OCI-LY1 (cell line): ENCODE results near the gene MICALL2.

Source experiments
- H2AFZ ChIP-seq: fragments of 200-600 bp; sonication (generic), shearing (Covaris generic); 2 replicates; pipeline ENCODE4 v1.6.0; 2014; ENCODE audit warnings: antibody characterized with exemption, mild to moderate bottlenecking, low read length
- H3F3A ChIP-seq: fragments of 200-600 bp; sonication (generic), shearing (Covaris generic); 2 replicates; pipeline ENCODE4 v1.6.0; 2014; ENCODE audit warnings: mild to moderate bottlenecking, antibody characterized with exemption, low read length, moderate library complexity; ENCODE audit not compliant: insufficient read depth
- H3K27ac ChIP-seq: fragments of 200-600 bp; sonication (generic); 2 replicates; pipeline ENCODE4 v1.5.1; 2014; ENCODE audit warnings: low read length, mixed run types, mild to moderate bottlenecking, low read depth; ENCODE audit not compliant: poor library complexity, severe bottlenecking
- H3K27me3 ChIP-seq: fragments of 200-600 bp; sonication (generic); 2 replicates; pipeline ENCODE4 v1.6.0; 2014; ENCODE audit warnings: antibody characterized with exemption, mild to moderate bottlenecking, low read length, moderate library complexity; ENCODE audit not compliant: insufficient read depth
- H3K36me3 ChIP-seq: fragments of 200-600 bp; sonication (generic); 2 replicates; pipeline ENCODE4 v1.6.1; 2014; ENCODE audit warnings: mild to moderate bottlenecking, antibody characterized with exemption, low read length, moderate library complexity, mixed read lengths; ENCODE audit not compliant: insufficient read depth
- H3K4me1 ChIP-seq: fragments of 200-600 bp; sonication (generic); 2 replicates; pipeline ENCODE4 v1.5.1; 2014; ENCODE audit warnings: mild to moderate bottlenecking, low read length, moderate library complexity; ENCODE audit not compliant: insufficient read depth, severe bottlenecking
- H3K4me2 ChIP-seq: fragments of 200-600 bp; sonication (generic), shearing (Covaris generic); 2 replicates; pipeline ENCODE4 v1.6.1; 2014; ENCODE audit warnings: low read length
- H3K4me3 ChIP-seq: fragments of 200-600 bp; sonication (generic); 2 replicates; pipeline ENCODE4 v1.5.1; 2014; ENCODE audit warnings: low read length, low read depth, mild to moderate bottlenecking, mixed read lengths; ENCODE audit not compliant: poor library complexity, severe bottlenecking
- H3K79me2 ChIP-seq: fragments of 200-600 bp; shearing (Covaris generic); 2 replicates; pipeline ENCODE4 v1.6.1; 2016; ENCODE audit warnings: mixed run types, low read length, mixed read lengths; ENCODE audit not compliant: insufficient read depth
- H3K9ac ChIP-seq: fragments of 200-600 bp; sonication (generic), shearing (Covaris generic); 2 replicates; pipeline ENCODE4 v1.6.1; 2014; ENCODE audit warnings: mild to moderate bottlenecking, low read length, mixed read lengths
- H3K9me2 ChIP-seq: fragments of 200-600 bp; sonication (generic), shearing (Covaris generic); 2 replicates; pipeline ENCODE4 v1.6.1; 2014; ENCODE audit warnings: low read depth, mild to moderate bottlenecking, low read length, mixed read lengths
- H3K9me3 ChIP-seq: fragments of 200-600 bp; shearing (Covaris generic); 2 replicates; pipeline ENCODE4 v1.6.1; 2014; ENCODE audit warnings: low read length, mixed read lengths
- H4K20me1 ChIP-seq: fragments of 200-600 bp; sonication (generic), shearing (Covaris generic); 2 replicates; pipeline ENCODE4 v1.6.0; 2016; ENCODE audit warnings: mild to moderate bottlenecking, low read length; ENCODE audit not compliant: insufficient read depth
- EZH2 ChIP-seq: fragments of 200-600 bp; sonication (generic), shearing (Covaris generic); IDR thresholded peaks from 2 replicates; pipeline ENCODE4 v1.8.0; 2017; ENCODE audit warnings: borderline replicate concordance, mixed run types, mild to moderate bottlenecking, antibody characterized with exemption, low read length, moderate library complexity, mixed read lengths
- TF ChIP-seq, protein P1 (sequence below): fragments of 200-600 bp; sonication (generic), shearing (Covaris generic); IDR thresholded peaks from 2 replicates; pipeline ENCODE4 v1.5.1; 2017; ENCODE audit warnings: mild to moderate bottlenecking, antibody characterized with exemption, low read length, moderate library complexity, mixed read lengths

The MICALL2 gene

DNA sequence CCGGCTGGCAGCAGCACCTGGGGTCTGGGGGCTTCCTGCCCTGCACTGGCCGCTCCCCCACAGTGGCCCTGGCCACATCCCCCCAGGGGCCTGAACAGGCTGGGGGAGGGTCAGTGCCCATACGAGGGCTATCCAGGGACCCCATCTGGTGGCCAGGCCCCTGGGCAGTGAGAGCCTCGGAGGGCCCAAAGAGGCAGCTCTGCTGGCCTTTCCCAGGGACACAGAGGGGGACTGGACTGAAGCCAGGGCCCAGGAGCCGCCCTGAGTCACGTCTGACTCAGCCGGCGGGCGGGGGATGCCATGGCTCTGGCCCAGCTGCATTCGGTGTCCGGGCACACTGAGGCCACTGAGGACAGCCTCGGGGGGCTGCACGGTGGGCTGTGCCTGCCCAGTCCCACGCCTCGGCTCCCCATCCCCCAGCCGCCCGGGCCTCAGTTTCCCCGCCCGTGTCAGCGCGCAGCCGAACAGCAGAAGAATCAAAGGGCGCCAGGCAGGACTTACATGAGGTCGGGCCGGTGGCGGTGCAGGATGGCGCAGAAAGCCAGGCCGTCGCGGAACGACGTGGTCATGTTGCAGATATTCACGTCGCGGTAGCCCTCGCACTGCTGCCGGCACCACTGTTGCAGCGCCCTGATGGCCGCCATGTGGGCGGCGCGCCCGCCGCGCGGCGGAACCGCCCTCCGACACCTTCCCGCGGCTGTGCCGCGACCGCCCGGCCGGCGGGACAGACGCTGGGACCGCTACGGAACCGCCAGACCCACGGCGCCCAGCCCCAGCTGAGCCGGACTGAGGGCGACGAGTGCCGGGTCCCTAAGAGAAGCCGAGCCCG lies at the start of gene MICALL2:
Gene MICALL2 (minus strand): TSS at position 788 of the 829 bp plus-strand sequence. CDS start 144 bp downstream, at position 644.
- no peak within 1 kb of the TSS for H2AFZ ChIP-seq
- no peaks in the 10 kb centered on the region for H3K79me2 ChIP-seq
- H3K9ac ChIP-seq = no peak within 1 kb of the TSS
- no peaks in the 10 kb centered on the region for H3F3A ChIP-seq
- no peak within 1 kb of the TSS for H3K4me3 ChIP-seq
- no peak within 1 kb of the TSS for H3K4me2 ChIP-seq
- no peak within 1 kb of the TSS for H3K27ac ChIP-seq
- no peaks in the 10 kb centered on the region for H3K36me3 ChIP-seq
- TF ChIP-seq, protein P1, sequence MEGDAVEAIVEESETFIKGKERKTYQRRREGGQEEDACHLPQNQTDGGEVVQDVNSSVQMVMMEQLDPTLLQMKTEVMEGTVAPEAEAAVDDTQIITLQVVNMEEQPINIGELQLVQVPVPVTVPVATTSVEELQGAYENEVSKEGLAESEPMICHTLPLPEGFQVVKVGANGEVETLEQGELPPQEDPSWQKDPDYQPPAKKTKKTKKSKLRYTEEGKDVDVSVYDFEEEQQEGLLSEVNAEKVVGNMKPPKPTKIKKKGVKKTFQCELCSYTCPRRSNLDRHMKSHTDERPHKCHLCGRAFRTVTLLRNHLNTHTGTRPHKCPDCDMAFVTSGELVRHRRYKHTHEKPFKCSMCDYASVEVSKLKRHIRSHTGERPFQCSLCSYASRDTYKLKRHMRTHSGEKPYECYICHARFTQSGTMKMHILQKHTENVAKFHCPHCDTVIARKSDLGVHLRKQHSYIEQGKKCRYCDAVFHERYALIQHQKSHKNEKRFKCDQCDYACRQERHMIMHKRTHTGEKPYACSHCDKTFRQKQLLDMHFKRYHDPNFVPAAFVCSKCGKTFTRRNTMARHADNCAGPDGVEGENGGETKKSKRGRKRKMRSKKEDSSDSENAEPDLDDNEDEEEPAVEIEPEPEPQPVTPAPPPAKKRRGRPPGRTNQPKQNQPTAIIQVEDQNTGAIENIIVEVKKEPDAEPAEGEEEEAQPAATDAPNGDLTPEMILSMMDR = no peak
- no peak for TF ChIP-seq EZH2
- no peaks in the 10 kb centered on the region for H3K4me1 ChIP-seq
- H3K9me3 ChIP-seq = no peaks in the 10 kb centered on the region
- no peaks in the 10 kb centered on the region for H3K9me2 ChIP-seq
- peaks cover 4% of the 10 kb centered on the region; the same call in 1 of the 2 replicates for H3K27me3 ChIP-seq
- no peaks in the 10 kb centered on the region for H4K20me1 ChIP-seq

DNA sequence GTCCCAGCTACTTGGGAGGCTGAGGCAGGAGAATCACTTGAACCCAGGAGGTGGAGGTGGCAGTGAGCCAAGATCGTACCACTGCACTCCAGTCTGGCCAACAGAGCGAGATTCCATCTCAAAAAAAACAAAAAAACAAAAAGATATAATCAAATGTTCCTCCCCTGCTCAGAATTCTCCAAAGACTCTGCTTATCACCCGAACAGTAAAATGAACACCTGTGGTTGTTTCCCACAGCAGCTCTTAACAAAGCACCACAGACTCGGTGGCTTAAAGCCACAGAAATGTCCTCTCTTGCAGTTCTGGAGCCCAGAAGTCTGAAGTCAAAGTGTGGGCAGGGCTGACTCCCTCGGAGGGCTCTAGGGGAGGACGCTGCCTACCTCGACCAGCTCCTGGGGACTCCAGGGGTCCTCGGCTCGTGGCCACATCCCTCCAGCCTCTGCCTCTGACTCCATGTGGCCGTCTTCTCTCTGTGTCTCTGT lies 49.0 kb upstream of the MICALL2 start:
- Histone ChIP-seq H3K27me3 (no peaks in the 10 kb centered on the region), H3K79me2 (0 out of 2 replicates have a peak, but pooled peaks cover 5% of the 10 kb centered on the region), H3F3A (peaks cover 9% of the 10 kb centered on the region), H3K9me2 (no peaks in the 10 kb centered on the region), H3K4me2 (no peak overlapping the region), H3K9ac (peak overlapping the region; percentile 3; the same call in 1 of the 2 replicates), H3K9me3 (no peaks in the 10 kb centered on the region), H3K36me3 (no peaks in the 10 kb centered on the region), H3K4me3 (no peak overlapping the region), H4K20me1 (no peaks in the 10 kb centered on the region), H2AFZ (no peak overlapping the region), H3K27ac (peak overlapping the region; percentile 96), H3K4me1 (peaks cover 72% of the 10 kb centered on the region)
- TF ChIP-seq, protein P1 = no peak
- TF ChIP-seq EZH2 = no peak

DNA sequence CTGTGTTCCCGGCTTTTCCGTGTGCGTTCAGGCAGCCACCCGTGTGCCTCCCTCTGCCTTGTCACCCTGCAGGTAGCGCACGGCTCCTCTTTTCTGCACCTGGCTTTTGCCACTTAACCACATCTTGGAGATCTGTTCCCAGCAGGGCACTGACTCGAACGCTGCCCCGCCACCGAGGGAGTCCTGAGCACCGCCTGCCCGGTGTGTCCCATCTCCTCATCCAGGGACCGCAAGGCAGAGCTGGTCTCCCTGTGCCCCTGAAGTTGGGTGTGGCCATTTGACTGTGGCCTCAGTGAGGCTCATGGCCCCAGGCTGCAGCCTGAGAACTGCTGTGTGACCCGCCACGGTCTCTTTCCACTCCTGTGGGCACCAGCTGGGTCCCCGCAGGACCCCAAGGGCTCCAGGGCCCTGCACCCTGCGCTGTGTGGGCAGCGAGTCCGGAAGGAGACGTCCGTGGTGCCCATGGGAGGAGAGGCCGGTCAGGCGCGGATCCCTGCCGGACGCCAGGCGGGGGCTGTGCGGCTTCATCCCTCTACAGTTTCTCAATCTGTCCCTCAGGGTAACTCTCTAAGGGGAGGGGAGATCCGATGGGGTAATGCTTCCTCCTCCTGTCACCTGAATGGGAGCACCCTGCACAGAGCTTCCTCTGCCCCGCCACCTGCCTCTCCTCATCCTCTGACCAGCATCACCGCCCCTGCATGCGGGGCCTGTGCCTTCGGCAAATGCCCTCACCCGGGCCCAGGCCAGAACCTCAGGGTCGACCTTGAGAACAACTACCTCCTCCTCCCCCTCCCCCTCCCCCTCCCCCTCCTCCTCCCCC lies 46.7 kb upstream of the MICALL2 start:
- Histone ChIP-seq H3K27me3 (no peaks in the 10 kb centered on the region), H3K36me3 (peaks cover 16% of the 10 kb centered on the region; the same call in 1 of the 2 replicates), H3K9me3 (no peaks in the 10 kb centered on the region), H3F3A (peaks cover 9% of the 10 kb centered on the region), H2AFZ (no peak overlapping the region), H3K9ac (peak overlapping the region; percentile 73), H3K9me2 (no peaks in the 10 kb centered on the region), H3K79me2 (0 out of 2 replicates have a peak, but pooled peaks cover 8% of the 10 kb centered on the region), H3K27ac (peak overlapping the region; percentile 96), H3K4me1 (peaks cover 65% of the 10 kb centered on the region), H4K20me1 (no peaks in the 10 kb centered on the region), H3K4me3 (peak overlapping the region; percentile 97), H3K4me2 (peak overlapping the region; percentile 96)
- TF ChIP-seq, protein P1 = no peak
- no peak for TF ChIP-seq EZH2
